Heart left ventricle (tissue), 16 donors: Measurements from ENCODE around the gene ZNF275. TPM values are rescaled to one million over a fixed set of nuclear protein-coding genes. Genes with fewer than 3 reads are reported as not detected.

Experiments used
- ATAC-seq, 4 donors: fragments of 200-7000 bp; cut with Tn5 transposase; one replicate each; pipeline ENCODE4 v1.9.1; 2020 to 2022; ENCODE audit warnings: moderate library complexity in 4 of 4, mild to moderate bottlenecking in 3 of 4, moderate number of reproducible peaks in 1 of 4
- DNase-seq, 5 donors: peaks; one replicate each; pipeline ENCODE4 v3.0.0-alpha.2; 2020
- H3K27ac ChIP-seq, 12 donors: fragments of 200-600 bp; sonication (generic) in 4 of 12; one replicate each; pipeline versions ENCODE4 v1.5.0 to v1.8.0; 2016 to 2022; ENCODE audit warnings: mild to moderate bottlenecking in 2 of 12
- H3K27me3 ChIP-seq, 9 donors: fragments of 200-600 bp; sonication (generic) in 2 of 9; one replicate each; pipeline versions ENCODE4 v1.5.1 to v1.8.0; 2016 to 2022; ENCODE audit warnings: mild to moderate bottlenecking in 3 of 9
- H3K36me3 ChIP-seq, 9 donors: fragments of 200-600 bp; sonication (generic) in 2 of 9; one replicate each; pipeline versions ENCODE4 v1.5.0 to v1.8.0; 2018 to 2022; ENCODE audit warnings: mild to moderate bottlenecking in 2 of 9
- H3K4me1 ChIP-seq, 12 donors: fragments of 200-600 bp; sonication (generic) in 4 of 12; one replicate each; pipeline versions ENCODE4 v1.5.0 to v1.8.0; 2016 to 2022; ENCODE audit warnings: mild to moderate bottlenecking in 3 of 12
- H3K4me3 ChIP-seq, 12 donors: fragments of 200-600 bp; sonication (generic) in 4 of 12; one replicate each; pipeline versions ENCODE4 v1.5.0 to v1.8.0; 2017 to 2022; ENCODE audit warnings: mild to moderate bottlenecking in 9 of 12, moderate library complexity in 4 of 12
- H3K9me3 ChIP-seq, 12 donors: fragments of 200-600 bp; sonication (generic) in 4 of 12; one replicate each; pipeline versions ENCODE4 v1.5.0 to v1.8.0; 2016 to 2022; ENCODE audit warnings: mild to moderate bottlenecking in 1 of 12
- POLR2A ChIP-seq, 2 donors: fragments of 450-650 bp; IDR thresholded peaks; one replicate each; pipeline ENCODE4 v1.6.1; 2017; ENCODE audit warnings: antibody characterized with exemption in 2 of 2, mild to moderate bottlenecking in 2 of 2, moderate library complexity in 2 of 2
- WGBS, 4 donors: extraction: QIAGEN DNeasy Blood & Tissue Kit in 2 of 4; methylation state at CpG; one replicate each; pipeline versions ENCODE4 v1.1.5 to v1.1.7; 2013 to 2018; 5-methylcytosine and 5-hydroxymethylcytosine counted together
- intact Hi-C, 10 donors: fragments of 100-400 bp; cut with DNase I; formaldehyde crosslinking; loops; one replicate each; pipeline versions ENCODE4 v1.11.1 to v1.14.2; 2022
- polyA plus RNA-seq, 2 donors: library from polyadenylated mRNA; stranded (reverse); fragments of 200-250 nt; gene quantifications; one replicate each; pipeline ENCODE4 v1.2.3, GENCODE V29; 2013
- total RNA-seq, 9 donors: library from RNA; depleted of rRNA in 2 of 9; stranded (reverse); fragments of >200 nt in 2 of 9; fragmentation: NEBNext Ultra II Directional in 3 of 9; extraction: Animal tissue kit (Norgen Biotek cat#: 25700) in 3 of 9; gene quantifications; one replicate each; pipeline versions ENCODE4 v1.1.0 to v1.2.4, GENCODE V29; 2016 to 2023
- TF ChIP-seq, protein P1 (sequence below), 12 donors: fragments of 200-600 bp; sonication (generic) in 4 of 12; IDR thresholded peaks; one replicate each; pipeline versions ENCODE4 v1.5.0 to v1.8.0; 2018 to 2022; ENCODE audit warnings: antibody characterized with exemption in 12 of 12, mild to moderate bottlenecking in 5 of 12
- donor health status: ischemic (EF 13 %, LVEDD 7.1; RV severe dilation, severe dysfunction).
- donor health status: healthy with polysubstance abuse.
- donor health status: DM: no; HTN: yes; CAD: no.
- donor health status: DM: no; HTN: no; CAD: no.
- donor health status: ischemic (EF 25% LVEDD 6.9; RV normal size, moderate dysfunction).
- donor health status: ischemic (EF 25% LVEDD 5.7; RV mildly dilated, moderate dysfunction).
- donor health status: healthy.
- donor health status: DM: yes; HTN: yes; CAD: no.
- donor health status: ischemic (EF 35%, LVEDD 5.7; RV mildly dilated, moderate dysfunction).
- donor health status: nonischemic (EF 11% LVEDD 7.7; RV severe dilation, severe dysfunction).
- donor health status: DM: yes; HTN: yes; CAD: no.
- donor health status: PGD.
- donor health status: ischemic (EF 29% LVEDD 5.4; RV normal size, mild dysfunction).
- donor health status: nonischemic (EF 23%, LVEDD 6.1; RV moderate dilation, normal function).

ZNF275 gene
- total and polyA plus RNA-seq, 11 donors, result 2.1 to 8.6 (median 7.8) TPM

DNA sequence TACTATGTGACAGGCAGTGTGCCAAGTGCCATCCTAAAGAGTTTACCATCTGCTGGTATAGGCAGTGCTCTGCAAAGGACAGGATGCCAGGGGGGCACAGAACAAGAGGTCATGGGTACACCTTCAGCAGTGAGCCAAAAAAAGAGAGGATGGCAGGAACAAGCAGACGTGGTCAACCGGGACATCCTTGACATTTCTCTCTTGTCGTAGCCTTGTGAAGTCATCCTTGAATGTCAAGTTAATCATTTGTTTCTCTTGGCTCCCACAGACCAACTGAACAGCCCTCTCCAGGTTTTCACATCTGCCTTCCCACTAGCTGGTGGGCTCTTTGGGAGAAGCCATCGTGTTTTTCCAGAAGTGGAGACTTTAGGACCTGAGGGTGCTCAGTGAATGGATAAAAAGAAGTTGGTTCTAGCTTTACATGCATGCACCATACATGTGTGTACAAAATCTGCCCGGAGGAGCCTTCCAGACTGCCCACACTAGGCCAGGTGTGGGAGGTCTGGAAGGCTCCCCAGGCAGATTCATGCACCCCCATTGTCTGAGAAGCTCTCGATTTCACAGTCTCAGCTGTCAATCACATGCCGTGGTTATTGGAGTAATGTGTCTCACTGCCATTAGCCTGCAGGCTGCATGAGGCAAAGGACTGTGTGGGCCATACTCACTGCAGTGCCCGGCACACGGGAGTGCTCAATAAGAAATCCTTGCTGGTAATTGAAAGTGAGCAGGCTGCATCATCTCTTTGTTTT, 28.8 kb upstream of the ZNF275 start:
- H3K27ac ChIP-seq, result no peak overlapping the region
- H3K27me3 ChIP-seq, result peaks cover 0 to 20% (median 0%) of the 10 kb centered on the region in 9 donors
- no peaks in the 10 kb centered on the region for H3K36me3 ChIP-seq
- intact Hi-C loops, result no loop called here
- H3K4me1 ChIP-seq, result no peaks in the 10 kb centered on the region
- DNase-seq, result no peak
- H3K9me3 ChIP-seq, result no peaks in the 10 kb centered on the region
- H3K4me3 ChIP-seq, result no peak overlapping the region
- WGBS, 4 donors, result 69 to 80% (median 74%) methylated on average over 9 of the region's 9 CpGs
- ATAC-seq, result no peak
- TF ChIP-seq, protein P1, sequence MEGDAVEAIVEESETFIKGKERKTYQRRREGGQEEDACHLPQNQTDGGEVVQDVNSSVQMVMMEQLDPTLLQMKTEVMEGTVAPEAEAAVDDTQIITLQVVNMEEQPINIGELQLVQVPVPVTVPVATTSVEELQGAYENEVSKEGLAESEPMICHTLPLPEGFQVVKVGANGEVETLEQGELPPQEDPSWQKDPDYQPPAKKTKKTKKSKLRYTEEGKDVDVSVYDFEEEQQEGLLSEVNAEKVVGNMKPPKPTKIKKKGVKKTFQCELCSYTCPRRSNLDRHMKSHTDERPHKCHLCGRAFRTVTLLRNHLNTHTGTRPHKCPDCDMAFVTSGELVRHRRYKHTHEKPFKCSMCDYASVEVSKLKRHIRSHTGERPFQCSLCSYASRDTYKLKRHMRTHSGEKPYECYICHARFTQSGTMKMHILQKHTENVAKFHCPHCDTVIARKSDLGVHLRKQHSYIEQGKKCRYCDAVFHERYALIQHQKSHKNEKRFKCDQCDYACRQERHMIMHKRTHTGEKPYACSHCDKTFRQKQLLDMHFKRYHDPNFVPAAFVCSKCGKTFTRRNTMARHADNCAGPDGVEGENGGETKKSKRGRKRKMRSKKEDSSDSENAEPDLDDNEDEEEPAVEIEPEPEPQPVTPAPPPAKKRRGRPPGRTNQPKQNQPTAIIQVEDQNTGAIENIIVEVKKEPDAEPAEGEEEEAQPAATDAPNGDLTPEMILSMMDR (IDR thresholded peaks at IDR 0.05), result no peak
- no peak for TF ChIP-seq POLR2A (IDR thresholded peaks at IDR 0.05)

DNA sequence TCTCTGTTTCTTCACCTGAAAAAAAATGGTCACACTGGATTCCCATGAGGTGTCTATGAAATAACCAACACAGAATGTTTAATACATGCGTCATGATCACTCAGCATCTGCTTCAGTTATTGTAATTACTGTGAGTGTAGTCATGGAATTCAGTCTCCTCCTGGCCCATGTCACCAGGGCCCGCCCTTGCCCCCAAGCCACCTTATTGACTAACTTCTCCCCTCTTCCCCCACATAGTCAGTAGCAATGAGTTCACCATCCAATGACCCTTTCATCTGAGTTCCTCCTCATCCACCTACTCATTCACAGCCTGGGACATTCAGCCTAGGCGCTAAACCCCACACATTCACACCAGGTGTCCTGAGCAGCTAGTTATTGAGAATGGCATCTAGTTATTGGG, 28.0 kb upstream of the ZNF275 start:
- no peak for ATAC-seq
- no peak for DNase-seq
- intact Hi-C loops, result no loop called here
- H3K9me3 ChIP-seq, result no peaks in the 10 kb centered on the region
- no peaks in the 10 kb centered on the region for H3K4me1 ChIP-seq
- TF ChIP-seq, protein P1 (IDR thresholded peaks at IDR 0.05), result no peak
- no peak for TF ChIP-seq POLR2A (IDR thresholded peaks at IDR 0.05)
- no peaks in the 10 kb centered on the region for H3K36me3 ChIP-seq
- peaks cover 0 to 22% (median 0%) of the 10 kb centered on the region in 9 donors for H3K27me3 ChIP-seq
- H3K27ac ChIP-seq, result no peak overlapping the region
- 75 to 97% (median 91%) methylated on average over 3 of the region's 3 CpGs for WGBS, 4 donors
- no peak overlapping the region for H3K4me3 ChIP-seq

DNA sequence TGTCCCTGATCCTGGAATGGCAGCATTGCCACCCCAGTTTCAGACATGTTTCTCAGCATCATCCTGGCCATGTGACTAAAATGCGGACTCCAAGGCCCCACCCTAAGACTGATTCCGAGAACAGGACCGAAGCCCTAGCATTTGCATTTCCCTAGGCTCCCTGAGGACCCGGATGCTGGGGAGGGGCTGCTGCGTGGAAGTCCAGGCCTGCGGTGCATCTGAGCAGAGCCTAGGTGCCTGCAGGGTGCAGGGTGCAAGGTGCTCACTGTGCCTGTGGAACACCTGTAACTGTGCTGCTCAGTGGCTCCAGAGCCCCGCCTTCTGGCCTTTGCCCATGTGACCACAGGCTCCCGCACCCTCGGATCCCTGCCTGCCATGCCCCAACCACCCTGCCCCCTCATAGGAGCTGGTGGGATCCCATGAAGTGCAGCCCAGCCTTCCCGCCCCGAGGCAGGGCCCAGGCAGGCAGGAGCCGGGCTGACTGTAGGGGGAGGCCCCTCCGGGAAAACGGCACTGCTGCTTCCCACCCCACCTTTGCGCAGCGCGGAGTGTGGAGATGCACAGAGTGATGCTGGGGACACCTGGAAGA, 27.3 kb upstream of the ZNF275 start:
- 71 to 90% (median 81%) methylated on average over 14 to 17 of the region's 17 CpGs for WGBS, 4 donors
- intact Hi-C loops, result no loop called here
- Histone ChIP-seq H3K4me1 (no peaks in the 10 kb centered on the region), H3K27ac (no peak overlapping the region), H3K4me3 (no peak overlapping the region), H3K27me3 (peaks cover 0 to 22% (median 0%) of the 10 kb centered on the region in 9 donors), H3K9me3 (no peaks in the 10 kb centered on the region), H3K36me3 (no peaks in the 10 kb centered on the region)
- no peak for DNase-seq
- TF ChIP-seq, protein P1 (IDR thresholded peaks at IDR 0.05), result no peak
- no peak for TF ChIP-seq POLR2A (IDR thresholded peaks at IDR 0.05)
- ATAC-seq, result no peak

DNA sequence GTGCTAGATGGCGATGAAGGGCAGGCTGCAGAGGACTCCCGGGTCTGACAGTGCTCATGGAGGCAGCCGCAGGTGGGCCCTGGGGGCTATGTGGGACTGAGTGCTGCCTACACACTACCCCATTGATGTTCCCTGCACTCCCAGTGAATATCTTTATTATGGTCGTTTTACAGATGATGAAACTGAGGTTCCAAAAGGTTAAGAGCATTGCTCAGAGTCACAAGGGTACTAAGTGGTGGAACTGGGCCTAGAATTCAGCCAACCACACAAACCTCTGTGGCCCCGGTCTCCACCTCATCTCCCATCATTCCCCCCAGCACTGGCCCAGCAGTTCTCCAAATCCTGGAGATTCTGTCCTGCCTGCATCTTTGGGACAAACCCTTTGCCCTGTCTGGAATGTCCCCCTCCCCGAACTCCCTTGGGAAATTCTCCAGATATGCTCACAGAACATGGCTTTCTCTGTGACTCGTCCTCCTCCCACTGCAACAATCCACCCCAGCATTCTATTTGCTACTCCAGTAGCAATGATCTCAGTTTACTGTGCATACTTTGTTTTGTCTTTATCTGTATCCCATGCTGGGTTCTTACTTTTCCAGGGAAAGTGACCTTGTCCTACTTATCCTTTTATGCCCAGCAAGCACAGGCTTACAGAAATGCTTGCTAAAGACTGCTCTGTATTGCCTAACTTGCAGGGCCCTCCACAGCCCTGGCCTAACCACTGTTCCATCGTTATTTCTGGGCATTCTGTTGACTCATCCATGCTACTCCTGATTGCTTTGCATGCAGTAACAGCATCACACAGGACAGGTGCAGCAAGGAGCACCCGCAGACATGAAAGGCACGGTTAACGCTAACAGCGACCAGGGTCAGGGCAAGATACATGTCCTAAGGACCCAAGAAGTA, 26.4 kb upstream of the ZNF275 start:
- Histone ChIP-seq H3K9me3 (no peaks in the 10 kb centered on the region), H3K36me3 (no peaks in the 10 kb centered on the region), H3K27me3 (peaks cover 0 to 18% (median 0%) of the 10 kb centered on the region in 9 donors), H3K27ac (no peak overlapping the region), H3K4me3 (no peak overlapping the region), H3K4me1 (no peaks in the 10 kb centered on the region)
- TF ChIP-seq, protein P1 (IDR thresholded peaks at IDR 0.05), result no peak
- no peak for TF ChIP-seq POLR2A (IDR thresholded peaks at IDR 0.05)
- intact Hi-C loops, result no loop called here
- no peak for DNase-seq
- no peak for ATAC-seq
- 68 to 78% (median 71%) methylated on average over 12 of the region's 12 CpGs for WGBS, 4 donors
